IPS-NIHi7 (cell line): ENCODE data around the gene INVS.
"Not testable (repeated sequence)": the region's sequence is repeated elsewhere in the genome, so short reads cannot be mapped to it uniquely, and the experiment has no call there.

ENCODE experiments used
- DNase-seq: peaks from one replicate; pipeline ENCODE4 v3.0.0; 2012; ENCODE audit warnings: mixed read lengths; ENCODE audit errors: extremely low spot score

Gene INVS

GRCh38 chr9:100324594-100325200 is 225.7 kb downstream of the INVS start:
- DNase-seq = peak; percentile 15

GRCh38 chr9:100338736-100339135 is 239.7 kb downstream of the INVS start:
- not testable (repeated sequence) for DNase-seq

- no peak for DNase-seq
Measured at GRCh38 chr9:100340224-100340623, 241.2 kb downstream of the INVS start.

GRCh38 chr9:100341889-100342288 is 242.8 kb downstream of the INVS start:
- no peak for DNase-seq

GRCh38 chr9:100346836-100347235 is 247.8 kb downstream of the INVS start:
- no peak for DNase-seq

- no peak for DNase-seq
Measured at GRCh38 chr9:100350188-100350587, 251.1 kb downstream of the INVS start.
